Trophoblast cell (in vitro differentiated cells and primary cell): Measurements from ENCODE around the gene ATP1B3.
A peak's percentile ranks its signal among the peaks of the same experiment; 100 is the strongest.

Source experiments
- DNase-seq, 2 donors: peaks; one replicate each; pipeline ENCODE4 v3.0.0-alpha.2; 2016
- H2AFZ ChIP-seq: 2 replicates; pipeline ENCODE4 v1.6.1; 2013; ENCODE audit warnings: low read length, moderate library complexity, mild to moderate bottlenecking; ENCODE audit not compliant: insufficient read depth, poor library complexity
- H2AK5ac ChIP-seq: 2 replicates; pipeline ENCODE4 v1.6.1; 2013; ENCODE audit warnings: mild to moderate bottlenecking, low read length
- H2BK120ac ChIP-seq: 2 replicates; pipeline ENCODE4 v1.6.1; 2013; ENCODE audit warnings: low read length, mild to moderate bottlenecking, moderate library complexity; ENCODE audit not compliant: insufficient read depth, poor library complexity
- H2BK12ac ChIP-seq: 2 replicates; pipeline ENCODE4 v1.6.1; 2013; ENCODE audit warnings: mild to moderate bottlenecking, low read length, moderate library complexity
- H2BK5ac ChIP-seq: 2 replicates; pipeline ENCODE4 v1.6.1; 2013; ENCODE audit warnings: low read length, low read depth, moderate library complexity, mild to moderate bottlenecking; ENCODE audit not compliant: poor library complexity
- H3K14ac ChIP-seq: 2 replicates; pipeline ENCODE4 v1.6.1; 2013; ENCODE audit warnings: mild to moderate bottlenecking, low read length
- H3K18ac ChIP-seq: 2 replicates; pipeline ENCODE4 v1.6.1; 2013; ENCODE audit warnings: mild to moderate bottlenecking, low read length
- H3K23ac ChIP-seq: 2 replicates; pipeline ENCODE4 v1.6.1; 2013; ENCODE audit warnings: low read length
- H3K27ac ChIP-seq: 2 replicates; pipeline ENCODE4 v1.5.1; 2013; ENCODE audit warnings: low read depth, mild to moderate bottlenecking, inconsistent platforms, low read length, moderate library complexity
- H3K27me3 ChIP-seq: 2 replicates; pipeline ENCODE4 v1.6.1; 2013; ENCODE audit warnings: inconsistent platforms, mild to moderate bottlenecking, low read length, moderate library complexity; ENCODE audit not compliant: insufficient read depth
- H3K36me3 ChIP-seq, 2 experiments: 1 replicate in 1 of 2; 2 replicates in 1 of 2; pipeline ENCODE4 v1.6.1; 2013; ENCODE audit warnings: low read length in 2 of 2, mild to moderate bottlenecking in 2 of 2, moderate library complexity in 1 of 2; ENCODE audit not compliant: insufficient read depth in 2 of 2, control insufficient read depth in 1 of 2
- H3K4ac ChIP-seq: 2 replicates; pipeline ENCODE4 v1.6.1; 2013; ENCODE audit warnings: low read depth, mild to moderate bottlenecking, low read length, moderate library complexity
- H3K4me1 ChIP-seq, 2 experiments: 1 replicate in 1 of 2; 2 replicates in 1 of 2; pipeline ENCODE4 v1.6.1; 2013; ENCODE audit warnings: low read length in 2 of 2, mild to moderate bottlenecking in 2 of 2, moderate library complexity in 1 of 2; ENCODE audit not compliant: insufficient read depth in 2 of 2, control insufficient read depth in 1 of 2
- H3K4me2 ChIP-seq: 2 replicates; pipeline ENCODE4 v1.6.1; 2013; ENCODE audit warnings: inconsistent platforms, mild to moderate bottlenecking, low read length, moderate library complexity
- H3K4me3 ChIP-seq: 2 replicates; pipeline ENCODE4 v1.5.1; 2013; ENCODE audit warnings: mild to moderate bottlenecking, low read depth, low read length, inconsistent platforms
- H3K79me1 ChIP-seq: one replicate; pipeline ENCODE4 v1.6.1; 2013; ENCODE audit warnings: low read length
- H3K79me2 ChIP-seq: 2 replicates; pipeline ENCODE4 v1.6.1; 2013; ENCODE audit warnings: low read length, mild to moderate bottlenecking; ENCODE audit not compliant: control insufficient read depth, insufficient read depth, poor library complexity
- H3K9ac ChIP-seq: 2 replicates; pipeline ENCODE4 v1.6.1; 2013; ENCODE audit warnings: mild to moderate bottlenecking, low read length
- H3K9me3 ChIP-seq: 2 replicates; pipeline ENCODE4 v1.6.1; 2013; ENCODE audit warnings: low read depth, mild to moderate bottlenecking, control low read depth, inconsistent platforms, low read length; ENCODE audit not compliant: insufficient read depth
- H4K12ac ChIP-seq: 2 replicates; pipeline ENCODE4 v1.6.1; 2013; ENCODE audit warnings: low read depth, mild to moderate bottlenecking, low read length, moderate library complexity
- H4K8ac ChIP-seq: 2 replicates; pipeline ENCODE4 v1.6.1; 2013; ENCODE audit warnings: low read depth, mild to moderate bottlenecking, low read length, moderate library complexity
- H4K91ac ChIP-seq: one replicate; pipeline ENCODE4 v1.6.1; 2013; ENCODE audit warnings: low read depth, mild to moderate bottlenecking, low read length, moderate library complexity
- WGBS: extraction: QIAGEN DNeasy Blood & Tissue Kit; methylation state at CpG from one replicate; pipeline ENCODE4 v1.1.7; 2013; ENCODE audit warnings: missing lambda C conversion rate; ENCODE audit not compliant: insufficient read length, insufficient coverage; ENCODE audit errors: extremely low coverage; 5-methylcytosine and 5-hydroxymethylcytosine counted together

The ATP1B3 gene

DNA sequence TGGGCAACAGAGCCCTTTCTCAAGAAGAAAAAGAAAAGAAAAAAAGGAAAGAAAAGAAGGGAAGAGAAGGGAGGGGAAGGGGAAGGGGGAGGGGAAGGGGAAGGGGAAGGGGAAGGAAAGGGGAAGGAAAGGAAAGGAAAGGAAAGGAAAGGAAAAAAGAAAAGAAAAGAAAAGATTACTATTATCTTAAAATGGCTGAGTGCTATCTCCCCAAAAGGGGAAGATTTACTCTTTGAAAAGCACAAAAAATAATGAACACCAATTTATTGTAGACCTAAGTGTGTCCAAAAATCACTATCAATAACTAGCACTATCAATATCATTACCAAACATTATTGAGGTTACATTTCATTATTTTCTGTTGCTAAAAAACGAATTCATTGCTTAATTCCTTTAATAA, 89.0 kb downstream of the ATP1B3 start:
- no peak overlapping the region for H4K12ac ChIP-seq
- H4K8ac ChIP-seq, result no peak overlapping the region
- H3K4ac ChIP-seq, result no peak overlapping the region
- no CpG with 5 or more reads among the region's 1 CpG for WGBS
- no peak for DNase-seq
- H2BK12ac ChIP-seq, result no peak overlapping the region
- H3K79me2 ChIP-seq, result no peaks in the 10 kb centered on the region
- H2BK5ac ChIP-seq, result no peak overlapping the region
- no peak overlapping the region for H2AFZ ChIP-seq
- H3K18ac ChIP-seq, result no peak overlapping the region
- no peak overlapping the region for H3K4me2 ChIP-seq
- no peak overlapping the region for H3K4me3 ChIP-seq
- H3K79me1 ChIP-seq, result no peaks in the 10 kb centered on the region
- H3K23ac ChIP-seq, result no peak overlapping the region
- H3K9me3 ChIP-seq, result peaks cover 2% of the 10 kb centered on the region
- H3K9ac ChIP-seq, result no peak overlapping the region
- H2AK5ac ChIP-seq, result no peak overlapping the region
- H3K4me1 ChIP-seq, result no peaks in the 10 kb centered on the region
- no peaks in the 10 kb centered on the region for H3K27me3 ChIP-seq
- no peak overlapping the region for H3K27ac ChIP-seq
- H4K91ac ChIP-seq, result no peak overlapping the region
- peaks cover 3 to 5% of the 10 kb centered on the region in 2 experiments for H3K36me3 ChIP-seq
- no peak overlapping the region for H3K14ac ChIP-seq
- H2BK120ac ChIP-seq, result no peak overlapping the region

GRCh38 chr3:141969711-141970110, 93.3 kb downstream of the ATP1B3 start:
- Histone ChIP-seq H2AK5ac (no peak overlapping the region), H3K79me1 (no peaks in the 10 kb centered on the region), H3K27me3 (no peaks in the 10 kb centered on the region), H2BK12ac (no peak overlapping the region), H3K18ac (no peak overlapping the region), H2BK120ac (no peak overlapping the region), H3K14ac (no peak overlapping the region), H4K12ac (no peak overlapping the region), H3K36me3 (no peaks in the 10 kb centered on the region), H3K4me2 (no peak overlapping the region), H3K27ac (no peak overlapping the region), H4K8ac (no peak overlapping the region), H3K4me1 (no peaks in the 10 kb centered on the region), H3K9me3 (peaks cover 2% of the 10 kb centered on the region), H4K91ac (no peak overlapping the region), H3K79me2 (no peaks in the 10 kb centered on the region), H3K9ac (peak overlapping the region; percentile 57), H2BK5ac (no peak overlapping the region), H3K4me3 (no peak overlapping the region), H3K4ac (no peak overlapping the region), H3K23ac (no peak overlapping the region), H2AFZ (no peak overlapping the region)
- no CpG with 5 or more reads among the region's 6 CpGs for WGBS
- DNase-seq, result no peak

- no peak for DNase-seq
- no peak overlapping the region for H2AFZ ChIP-seq
- no peak overlapping the region for H4K91ac ChIP-seq
- H2BK12ac ChIP-seq, result no peak overlapping the region
- H3K79me1 ChIP-seq, result no peaks in the 10 kb centered on the region
- no peak overlapping the region for H2AK5ac ChIP-seq
- H3K9ac ChIP-seq, result no peak overlapping the region
- H3K14ac ChIP-seq, result no peak overlapping the region
- no peak overlapping the region for H3K4ac ChIP-seq
- H3K79me2 ChIP-seq, result no peaks in the 10 kb centered on the region
- no peak overlapping the region for H3K23ac ChIP-seq
- no peak overlapping the region for H4K8ac ChIP-seq
- H3K9me3 ChIP-seq, result peaks cover 2% of the 10 kb centered on the region
- H3K4me3 ChIP-seq, result no peak overlapping the region
- H2BK120ac ChIP-seq, result no peak overlapping the region
- H3K18ac ChIP-seq, result no peak overlapping the region
- no peak overlapping the region for H4K12ac ChIP-seq
- H3K4me2 ChIP-seq, result no peak overlapping the region
- H3K36me3 ChIP-seq, result no peaks in the 10 kb centered on the region
- H2BK5ac ChIP-seq, result no peak overlapping the region
- H3K27ac ChIP-seq, result no peak overlapping the region
- H3K27me3 ChIP-seq, result no peaks in the 10 kb centered on the region
- WGBS, result no CpG with 5 or more reads among the region's 1 CpG
- no peaks in the 10 kb centered on the region for H3K4me1 ChIP-seq
These were observed 95.1 kb downstream of the ATP1B3 start for GRCh38 chr3:141971571-141971970.

- no peak overlapping the region for H3K9ac ChIP-seq
- H4K12ac ChIP-seq, result no peak overlapping the region
- no peak overlapping the region for H3K14ac ChIP-seq
- H3K27ac ChIP-seq, result no peak overlapping the region
- no peak overlapping the region for H3K23ac ChIP-seq
- H3K4me1 ChIP-seq, result no peaks in the 10 kb centered on the region
- H3K79me1 ChIP-seq, result no peaks in the 10 kb centered on the region
- no peak overlapping the region for H3K18ac ChIP-seq
- DNase-seq, result peak; percentile 31 to 51
- no peak overlapping the region for H3K4ac ChIP-seq
- H3K4me3 ChIP-seq, result no peak overlapping the region
- H3K4me2 ChIP-seq, result no peak overlapping the region
- H2BK12ac ChIP-seq, result no peak overlapping the region
- H3K27me3 ChIP-seq, result no peaks in the 10 kb centered on the region
- no peak overlapping the region for H2BK120ac ChIP-seq
- no peaks in the 10 kb centered on the region for H3K79me2 ChIP-seq
- no peak overlapping the region for H2BK5ac ChIP-seq
- H4K8ac ChIP-seq, result no peak overlapping the region
- no peaks in the 10 kb centered on the region for H3K36me3 ChIP-seq
- no CpG with 5 or more reads among the region's 2 CpGs for WGBS
- peaks cover 2% of the 10 kb centered on the region for H3K9me3 ChIP-seq
- no peak overlapping the region for H2AFZ ChIP-seq
- H2AK5ac ChIP-seq, result no peak overlapping the region
- no peak overlapping the region for H4K91ac ChIP-seq
These were observed 96.0 kb downstream of the ATP1B3 start for GRCh38 chr3:141972399-141972798.
